Mesenchymal stem cell (in vitro differentiated cells and primary cell): Measurements from ENCODE around the gene GLI3.

Source experiments
- DNase-seq: peaks from one replicate; pipeline ENCODE4 v3.0.0-alpha.2; 2013
- H2AFZ ChIP-seq: one replicate; pipeline ENCODE4 v1.6.1; 2013; ENCODE audit warnings: low read depth, mild to moderate bottlenecking, control low read depth, inconsistent platforms, low read length, moderate library complexity
- H2AK5ac ChIP-seq: 2 replicates; pipeline ENCODE4 v1.6.1; 2013; ENCODE audit warnings: low read length, moderate library complexity, mild to moderate bottlenecking, inconsistent platforms; ENCODE audit not compliant: severe bottlenecking
- H2BK120ac ChIP-seq: one replicate; pipeline ENCODE4 v1.6.1; 2013; ENCODE audit warnings: low read depth, mild to moderate bottlenecking, inconsistent platforms, low read length, moderate library complexity
- H2BK12ac ChIP-seq, 2 experiments: one replicate each; pipeline ENCODE4 v1.6.1; 2013; ENCODE audit warnings: inconsistent platforms in 2 of 2, low read length in 2 of 2, mild to moderate bottlenecking in 2 of 2, moderate library complexity in 2 of 2, control low read depth in 1 of 2
- H2BK15ac ChIP-seq: one replicate; pipeline ENCODE4 v1.6.1; 2013; ENCODE audit warnings: mild to moderate bottlenecking, low read depth, inconsistent platforms; ENCODE audit not compliant: poor library complexity, severe bottlenecking
- H2BK5ac ChIP-seq: 2 replicates; pipeline ENCODE4 v1.6.1; 2013; ENCODE audit warnings: low read depth, mild to moderate bottlenecking, low read length, control low read depth, inconsistent platforms; ENCODE audit not compliant: poor library complexity, severe bottlenecking
- H3K14ac ChIP-seq, 2 experiments: one replicate each; pipeline ENCODE4 v1.6.1; 2013; ENCODE audit warnings: inconsistent platforms in 2 of 2, low read length in 2 of 2, control low read depth in 1 of 2, mild to moderate bottlenecking in 1 of 2, moderate library complexity in 1 of 2
- H3K18ac ChIP-seq, 2 experiments: one replicate each; pipeline ENCODE4 v1.6.1; 2013; ENCODE audit warnings: inconsistent platforms in 2 of 2, low read length in 2 of 2, control low read depth in 1 of 2, low read depth in 1 of 2, mild to moderate bottlenecking in 1 of 2
- H3K23ac ChIP-seq, 2 experiments: one replicate each; pipeline ENCODE4 v1.6.1; 2013; ENCODE audit warnings: inconsistent platforms in 2 of 2, low read length in 2 of 2, mild to moderate bottlenecking in 2 of 2, moderate library complexity in 2 of 2, control low read depth in 1 of 2
- H3K27ac ChIP-seq: 2 replicates; pipeline ENCODE4 v1.5.1; 2013; ENCODE audit warnings: mild to moderate bottlenecking, moderate library complexity, low read length, control low read depth, inconsistent platforms; ENCODE audit not compliant: poor library complexity, severe bottlenecking
- H3K27me3 ChIP-seq, 2 experiments: 2 replicates each; pipeline versions ENCODE4 v1.6.1 to v1.7.0; 2013; ENCODE audit warnings: low read length in 2 of 2, mild to moderate bottlenecking in 2 of 2, moderate library complexity in 2 of 2, control low read depth in 1 of 2, inconsistent platforms in 1 of 2; ENCODE audit not compliant: control insufficient read depth in 1 of 2, insufficient read depth in 1 of 2
- H3K36me3 ChIP-seq, 2 experiments: 2 replicates each; pipeline versions ENCODE4 v1.6.1 to v1.7.0; 2013; ENCODE audit warnings: low read length in 2 of 2, control low read depth in 1 of 2, inconsistent platforms in 1 of 2, low read depth in 1 of 2, mild to moderate bottlenecking in 1 of 2; ENCODE audit not compliant: insufficient read depth in 2 of 2, control insufficient read depth in 1 of 2
- H3K4ac ChIP-seq, 2 experiments: one replicate each; pipeline ENCODE4 v1.6.1; 2013; ENCODE audit warnings: inconsistent platforms in 2 of 2, low read length in 2 of 2, mild to moderate bottlenecking in 2 of 2, moderate library complexity in 2 of 2, control low read depth in 1 of 2, low read depth in 1 of 2
- H3K4me1 ChIP-seq: 2 replicates; pipeline ENCODE4 v1.6.1; 2013; ENCODE audit warnings: low read depth, low read length, control low read depth; ENCODE audit not compliant: control insufficient read depth, insufficient read depth
- H3K4me2 ChIP-seq: 2 replicates; pipeline ENCODE4 v1.6.1; 2013; ENCODE audit warnings: low read length, mild to moderate bottlenecking, inconsistent platforms; ENCODE audit not compliant: poor library complexity, severe bottlenecking
- H3K4me3 ChIP-seq, 2 experiments: 2 replicates each; pipeline versions ENCODE4 v1.5.1 to v1.7.0; 2013; ENCODE audit warnings: low read length in 2 of 2, mild to moderate bottlenecking in 2 of 2, control low read depth in 1 of 2, low read depth in 1 of 2; ENCODE audit not compliant: insufficient read depth in 1 of 2
- H3K79me1 ChIP-seq: replicated peaks from 2 replicates; pipeline ENCODE4 v1.6.1; 2013; ENCODE audit warnings: mild to moderate bottlenecking, control low read depth, low read length, inconsistent platforms; ENCODE audit not compliant: poor library complexity, severe bottlenecking
- H3K9ac ChIP-seq: 2 replicates; pipeline ENCODE4 v1.7.0; 2013; ENCODE audit warnings: mild to moderate bottlenecking, low read length, moderate library complexity
- H3K9me3 ChIP-seq: 2 replicates; pipeline ENCODE4 v1.7.0; 2013; ENCODE audit warnings: mild to moderate bottlenecking, low read length; ENCODE audit not compliant: control insufficient read depth
- H4K8ac ChIP-seq: one replicate; pipeline ENCODE4 v1.6.1; 2013; ENCODE audit warnings: inconsistent platforms, mild to moderate bottlenecking, low read length, moderate library complexity
- H4K91ac ChIP-seq: one replicate; pipeline ENCODE4 v1.6.1; 2013; ENCODE audit warnings: mild to moderate bottlenecking, low read length, inconsistent platforms
- WGBS: methylation state at CpG from one replicate; pipeline ENCODE4 v1.1.7; 2013; ENCODE audit warnings: mixed read lengths; 5-methylcytosine and 5-hydroxymethylcytosine counted together

GLI3 gene

DNA sequence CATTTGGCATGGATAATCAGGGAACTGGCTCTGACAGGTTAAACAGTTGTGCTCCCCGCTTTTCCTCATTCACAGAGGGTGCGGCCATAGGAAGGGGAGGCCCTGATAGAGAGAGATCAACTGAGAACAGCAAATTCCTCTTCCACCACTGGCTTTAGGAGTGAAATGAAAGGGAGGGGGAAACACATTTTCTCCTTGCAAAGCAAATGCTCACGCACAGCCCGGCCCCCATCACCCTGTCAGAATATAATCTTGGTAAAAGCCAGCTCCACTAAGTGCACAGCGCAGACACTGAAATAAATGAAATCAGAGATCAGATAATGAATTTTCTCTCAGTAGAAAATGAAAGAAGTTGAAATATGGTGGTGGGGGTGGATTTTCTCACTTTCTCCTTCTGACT, 187.2 kb downstream of the GLI3 start:
- WGBS, result 97% methylated on average over 2 of the region's 5 CpGs
- H3K14ac ChIP-seq, result no peak overlapping the region

GRCh38 chr7:42046483-42046882, 190.5 kb downstream of the GLI3 start:
- H2BK12ac ChIP-seq, result no peak overlapping the region
- no peak overlapping the region for H2BK5ac ChIP-seq
- no peak overlapping the region for H4K8ac ChIP-seq
- H3K18ac ChIP-seq, result no peak overlapping the region
- no peak overlapping the region for H3K27ac ChIP-seq
- no peak overlapping the region for H2AFZ ChIP-seq
- H3K79me1 ChIP-seq, result peaks cover 3% of the 10 kb centered on the region
- H3K4ac ChIP-seq, result no peak overlapping the region
- no peak overlapping the region for H2AK5ac ChIP-seq
- H3K9ac ChIP-seq, result no peak overlapping the region
- no peak overlapping the region for H3K14ac ChIP-seq
- no peak overlapping the region for H3K23ac ChIP-seq
- DNase-seq, result no peak
- H2BK120ac ChIP-seq, result no peak overlapping the region
- H2BK15ac ChIP-seq, result no peak overlapping the region
- H3K4me1 ChIP-seq, result no peaks in the 10 kb centered on the region
- peaks cover 5 to 82% of the 10 kb centered on the region in 2 experiments for H3K36me3 ChIP-seq
- H3K4me2 ChIP-seq, result no peak overlapping the region
- no peak overlapping the region for H3K4me3 ChIP-seq
- H3K27me3 ChIP-seq, result no peaks in the 10 kb centered on the region
- WGBS, result 96% methylated on average over 3 of the region's 3 CpGs
- H3K9me3 ChIP-seq, result no peaks in the 10 kb centered on the region
- H4K91ac ChIP-seq, result no peak overlapping the region

More for the DNA sequence above, 187.2 kb downstream of the GLI3 start:
- DNase-seq, result no peak
- no peak overlapping the region for H2BK120ac ChIP-seq
- H2BK12ac ChIP-seq, result no peak overlapping the region
- no peak overlapping the region for H3K27ac ChIP-seq
- H3K9me3 ChIP-seq, result no peaks in the 10 kb centered on the region
- no peaks in the 10 kb centered on the region for H3K4me1 ChIP-seq
- H3K4me2 ChIP-seq, result no peak overlapping the region
- no peak overlapping the region for H4K8ac ChIP-seq
- peaks cover 3% of the 10 kb centered on the region for H3K79me1 ChIP-seq
- H3K4ac ChIP-seq, result no peak overlapping the region
- H4K91ac ChIP-seq, result no peak overlapping the region
- H3K18ac ChIP-seq, result no peak overlapping the region
- no peak overlapping the region for H2BK5ac ChIP-seq
- no peak overlapping the region for H3K9ac ChIP-seq
- no peak overlapping the region for H3K4me3 ChIP-seq
- H3K36me3 ChIP-seq, result peaks cover 5 to 71% of the 10 kb centered on the region in 2 experiments
- no peak overlapping the region for H3K23ac ChIP-seq
- no peak overlapping the region for H2AK5ac ChIP-seq
- no peak overlapping the region for H2BK15ac ChIP-seq
- H3K27me3 ChIP-seq, result no peaks in the 10 kb centered on the region
- H2AFZ ChIP-seq, result no peak overlapping the region

- Histone ChIP-seq H3K14ac (no peak overlapping the region), H4K91ac (no peak overlapping the region), H3K9me3 (no peaks in the 10 kb centered on the region), H2BK120ac (no peak overlapping the region), H3K4me1 (no peaks in the 10 kb centered on the region), H3K4me2 (no peak overlapping the region), H3K18ac (no peak overlapping the region), H3K27me3 (no peaks in the 10 kb centered on the region), H3K36me3 (peaks cover 5 to 83% of the 10 kb centered on the region in 2 experiments), H2BK12ac (no peak overlapping the region), H4K8ac (no peak overlapping the region), H3K4me3 (no peak overlapping the region), H2BK15ac (no peak overlapping the region), H3K9ac (no peak overlapping the region), H3K23ac (no peak overlapping the region), H2AFZ (no peak overlapping the region), H3K4ac (no peak overlapping the region), H3K27ac (no peak overlapping the region), H2BK5ac (no peak overlapping the region), H3K79me1 (peaks cover 2% of the 10 kb centered on the region), H2AK5ac (no peak overlapping the region)
- no peak for DNase-seq
- 95% methylated on average over 3 of the region's 4 CpGs for WGBS
These were observed 191.0 kb downstream of the GLI3 start for GRCh38 chr7:42045961-42046360.

- Histone ChIP-seq H4K91ac (no peak overlapping the region), H3K9me3 (no peaks in the 10 kb centered on the region), H3K14ac (no peak overlapping the region), H2BK120ac (no peak overlapping the region), H2BK15ac (no peak overlapping the region), H3K27ac (no peak overlapping the region), H3K23ac (no peak overlapping the region), H2BK12ac (no peak overlapping the region), H3K79me1 (no peaks in the 10 kb centered on the region), H2AFZ (no peak overlapping the region), H3K27me3 (no peaks in the 10 kb centered on the region), H3K4me3 (no peak overlapping the region), H3K4me1 (no peaks in the 10 kb centered on the region), H2AK5ac (no peak overlapping the region), H3K4ac (no peak overlapping the region), H3K4me2 (no peak overlapping the region), H4K8ac (no peak overlapping the region), H2BK5ac (no peak overlapping the region), H3K36me3 (peaks cover 3 to 85% of the 10 kb centered on the region in 2 experiments), H3K18ac (no peak overlapping the region), H3K9ac (no peak overlapping the region)
- 83% methylated on average over 4 of the region's 8 CpGs for WGBS
- DNase-seq, result no peak
These were observed 197.1 kb downstream of the GLI3 start for GRCh38 chr7:42039921-42040320.
